Gastroesophageal sphincter (tissue), 3 donors: ENCODE measurements around the gene PZP.

Source experiments
- POLR2A ChIP-seq, 2 donors: fragments of 450-650 bp; IDR thresholded peaks; one replicate each; pipeline ENCODE4 v1.6.1; 2017; ENCODE audit warnings: antibody characterized with exemption in 2 of 2, mild to moderate bottlenecking in 2 of 2, moderate library complexity in 1 of 2
- TF ChIP-seq, protein P1 (sequence below), 4 experiments: fragments of 200-600 bp in 2 of 4; fragments of 450-650 bp in 2 of 4; sonication (generic) in 1 of 4; IDR thresholded peaks; one replicate each; pipeline ENCODE4 v1.5.1; 2017 to 2019; ENCODE audit warnings: antibody characterized with exemption in 4 of 4, mild to moderate bottlenecking in 2 of 4, moderate library complexity in 2 of 4

- TF ChIP-seq, protein P1, sequence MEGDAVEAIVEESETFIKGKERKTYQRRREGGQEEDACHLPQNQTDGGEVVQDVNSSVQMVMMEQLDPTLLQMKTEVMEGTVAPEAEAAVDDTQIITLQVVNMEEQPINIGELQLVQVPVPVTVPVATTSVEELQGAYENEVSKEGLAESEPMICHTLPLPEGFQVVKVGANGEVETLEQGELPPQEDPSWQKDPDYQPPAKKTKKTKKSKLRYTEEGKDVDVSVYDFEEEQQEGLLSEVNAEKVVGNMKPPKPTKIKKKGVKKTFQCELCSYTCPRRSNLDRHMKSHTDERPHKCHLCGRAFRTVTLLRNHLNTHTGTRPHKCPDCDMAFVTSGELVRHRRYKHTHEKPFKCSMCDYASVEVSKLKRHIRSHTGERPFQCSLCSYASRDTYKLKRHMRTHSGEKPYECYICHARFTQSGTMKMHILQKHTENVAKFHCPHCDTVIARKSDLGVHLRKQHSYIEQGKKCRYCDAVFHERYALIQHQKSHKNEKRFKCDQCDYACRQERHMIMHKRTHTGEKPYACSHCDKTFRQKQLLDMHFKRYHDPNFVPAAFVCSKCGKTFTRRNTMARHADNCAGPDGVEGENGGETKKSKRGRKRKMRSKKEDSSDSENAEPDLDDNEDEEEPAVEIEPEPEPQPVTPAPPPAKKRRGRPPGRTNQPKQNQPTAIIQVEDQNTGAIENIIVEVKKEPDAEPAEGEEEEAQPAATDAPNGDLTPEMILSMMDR (IDR thresholded peaks at IDR 0.05) = no peak
- no peak for TF ChIP-seq POLR2A (IDR thresholded peaks at IDR 0.05)
Measured at GRCh38 chr12:9108504-9109212, 99.5 kb downstream of the PZP start.
